ENCODE measurements around the gene TRIO.

The TRIO gene

GRCh38 chr5:14281746-14282181 is 138.6 kb downstream of the TRIO start:
- Histone ChIP-seq H3K4me3 (no peak overlapping the region), H3K9ac (no peak overlapping the region), H3K36me3 (peaks cover 53% of the 10 kb centered on the region), H3K9me3 (no peaks in the 10 kb centered on the region), H3K4me1 (peaks cover 45% of the 10 kb centered on the region), H3K27me3 (no peaks in the 10 kb centered on the region), H4K20me1 (peaks cover 87% of the 10 kb centered on the region), H3K4me2 (no peak overlapping the region), H3K27ac (no peak overlapping the region)
- TF ChIP-seq Cebpa-rat (IDR thresholded peaks at IDR 0.05) = no peak

- peaks cover 83% of the 10 kb centered on the region for H4K20me1 ChIP-seq
- H3K36me3 ChIP-seq = peaks cover 60% of the 10 kb centered on the region
- TF ChIP-seq Cebpa-rat (IDR thresholded peaks at IDR 0.05) = no peak
- H3K27ac ChIP-seq = no peak overlapping the region
- H3K9me3 ChIP-seq = no peaks in the 10 kb centered on the region
- no peak overlapping the region for H3K9ac ChIP-seq
- H3K27me3 ChIP-seq = no peaks in the 10 kb centered on the region
- H3K4me3 ChIP-seq = no peak overlapping the region
- H3K4me1 ChIP-seq = peaks cover 41% of the 10 kb centered on the region
- no peak overlapping the region for H3K4me2 ChIP-seq
Observed at GRCh38 chr5:14283139-14283538, 140.0 kb downstream of the TRIO start.

- Histone ChIP-seq H3K27ac (no peak overlapping the region), H3K4me2 (peak overlapping the region; percentile 74; the same call in 1 of the 2 replicates), H3K27me3 (no peaks in the 10 kb centered on the region), H3K36me3 (peaks cover 72% of the 10 kb centered on the region), H4K20me1 (peaks cover 71% of the 10 kb centered on the region), H3K4me3 (no peak overlapping the region), H3K9ac (no peak overlapping the region), H3K4me1 (peaks cover 39% of the 10 kb centered on the region), H3K9me3 (no peaks in the 10 kb centered on the region)
- no peak for TF ChIP-seq Cebpa-rat (IDR thresholded peaks at IDR 0.05)
Observed at GRCh38 chr5:14284392-14285148, 141.4 kb downstream of the TRIO start.

- Histone ChIP-seq H3K36me3 (peaks cover 72% of the 10 kb centered on the region), H3K4me2 (peak overlapping the region; percentile 74), H3K27me3 (no peaks in the 10 kb centered on the region)
Observed at GRCh38 chr5:14286007-14286406, 142.9 kb downstream of the TRIO start.

GRCh38 chr5:14286574-14287421 is 143.7 kb downstream of the TRIO start:
- no peak overlapping the region for H3K4me3 ChIP-seq
- H3K4me1 ChIP-seq = peaks cover 39% of the 10 kb centered on the region
- peaks cover 57% of the 10 kb centered on the region for H4K20me1 ChIP-seq
- no peaks in the 10 kb centered on the region for H3K9me3 ChIP-seq
- peak overlapping the region; percentile 58; the same call in 1 of the 2 replicates for H3K27ac ChIP-seq
- H3K36me3 ChIP-seq = peaks cover 72% of the 10 kb centered on the region
- no peak for TF ChIP-seq Cebpa-rat (IDR thresholded peaks at IDR 0.05)
- H3K9ac ChIP-seq = no peak overlapping the region; the same call in 1 of the 2 replicates
- no peaks in the 10 kb centered on the region for H3K27me3 ChIP-seq
- H3K4me2 ChIP-seq = peak overlapping the region; percentile 74

More at GRCh38 chr5:14286007-14286406, 142.9 kb downstream of the TRIO start:
- no peaks in the 10 kb centered on the region for H3K9me3 ChIP-seq
- no peak for TF ChIP-seq Cebpa-rat (IDR thresholded peaks at IDR 0.05)
- no peak overlapping the region for H3K27ac ChIP-seq
- peaks cover 62% of the 10 kb centered on the region for H4K20me1 ChIP-seq
- H3K9ac ChIP-seq = peak overlapping the region; percentile 11; the same call in 1 of the 2 replicates
- H3K4me3 ChIP-seq = no peak overlapping the region
- H3K4me1 ChIP-seq = peaks cover 39% of the 10 kb centered on the region

- Histone ChIP-seq H3K27me3 (no peaks in the 10 kb centered on the region), H3K36me3 (peaks cover 98% of the 10 kb centered on the region), H3K27ac (no peak overlapping the region), H3K4me2 (no peak overlapping the region), H3K4me3 (no peak overlapping the region), H3K9me3 (no peaks in the 10 kb centered on the region), H3K9ac (no peak overlapping the region), H3K4me1 (no peaks in the 10 kb centered on the region), H4K20me1 (peaks cover 46% of the 10 kb centered on the region)
- TF ChIP-seq Cebpa-rat (IDR thresholded peaks at IDR 0.05) = no peak
Observed at GRCh38 chr5:14292766-14293658, 149.9 kb downstream of the TRIO start.

GRCh38 chr5:14295610-14296009 is 152.5 kb downstream of the TRIO start:
- H4K20me1 ChIP-seq = peaks cover 64% of the 10 kb centered on the region
- no peaks in the 10 kb centered on the region for H3K4me1 ChIP-seq
- H3K27ac ChIP-seq = no peak overlapping the region
- H3K36me3 ChIP-seq = peaks cover 98% of the 10 kb centered on the region
- no peak overlapping the region for H3K9ac ChIP-seq
- no peak overlapping the region for H3K4me2 ChIP-seq
- H3K4me3 ChIP-seq = no peak overlapping the region
- no peak for TF ChIP-seq Cebpa-rat (IDR thresholded peaks at IDR 0.05)
- H3K27me3 ChIP-seq = no peaks in the 10 kb centered on the region
- no peaks in the 10 kb centered on the region for H3K9me3 ChIP-seq

- no peak overlapping the region for H3K4me2 ChIP-seq
Observed at GRCh38 chr5:14296533-14297331, 153.6 kb downstream of the TRIO start.

More at GRCh38 chr5:14296533-14297331, 153.6 kb downstream of the TRIO start:
- no peaks in the 10 kb centered on the region for H3K4me1 ChIP-seq
- no peak overlapping the region for H3K27ac ChIP-seq
- H3K36me3 ChIP-seq = peaks cover 98% of the 10 kb centered on the region
- H3K9ac ChIP-seq = no peak overlapping the region
- H4K20me1 ChIP-seq = peaks cover 76% of the 10 kb centered on the region
- no peak overlapping the region for H3K4me3 ChIP-seq
- H3K9me3 ChIP-seq = no peaks in the 10 kb centered on the region
- no peak for TF ChIP-seq Cebpa-rat (IDR thresholded peaks at IDR 0.05)
- H3K27me3 ChIP-seq = no peaks in the 10 kb centered on the region

All from BLaER1 (cell line).